SK-N-SH treated with all-trans-retinoic acid at 6 μM for 48 hours (cell line): Measurements from ENCODE around the gene FBXL14.

Experiments
- ATAC-seq: fragments of 200-7000 bp; cut with Tn5 transposase; 3 replicates; pipeline ENCODE4 v1.9.1; 2020; ENCODE audit warnings: mild to moderate bottlenecking, moderate library complexity
- BACH2 ChIP-seq: fragments of 250-450 bp; sonication (Bioruptor Pico); IDR thresholded peaks from 2 replicates; pipeline ENCODE4 v1.9.0; 2021; ENCODE audit warnings: mild to moderate bottlenecking, borderline replicate concordance
- CSDC2 ChIP-seq: fragments of 250-450 bp; sonication (Bioruptor Pico); IDR thresholded peaks from 2 replicates; pipeline ENCODE4 v1.5.0; 2020; ENCODE audit warnings: mild to moderate bottlenecking, moderate library complexity
- ESRRG ChIP-seq: fragments of 250-450 bp; sonication (Bioruptor Pico); IDR thresholded peaks from 2 replicates; pipeline ENCODE4 v1.6.1; 2021; ENCODE audit warnings: mild to moderate bottlenecking
- GLIS3 ChIP-seq: fragments of 250-450 bp; sonication (Bioruptor Pico); IDR thresholded peaks from 2 replicates; pipeline ENCODE4 v1.5.0; 2020; ENCODE audit warnings: mild to moderate bottlenecking, moderate library complexity
- ISL1 ChIP-seq: fragments of 250-450 bp; sonication (Bioruptor Pico); IDR thresholded peaks from 2 replicates; pipeline ENCODE4 v2.1.2; 2022; ENCODE audit warnings: mild to moderate bottlenecking, moderate library complexity
- OSR1 ChIP-seq: fragments of 250-450 bp; sonication (Bioruptor Pico); IDR thresholded peaks from 2 replicates; pipeline ENCODE4 v1.8.0; 2022; ENCODE audit warnings: moderate library complexity, mild to moderate bottlenecking, inconsistent platforms
- PPARA ChIP-seq: fragments of 250-450 bp; sonication (Bioruptor Pico); IDR thresholded peaks from 2 replicates; pipeline ENCODE4 v1.5.0; 2020; ENCODE audit warnings: mild to moderate bottlenecking, borderline replicate concordance
- RARB ChIP-seq: fragments of 250-450 bp; sonication (Bioruptor Pico); IDR thresholded peaks from 2 replicates; pipeline ENCODE4 v1.8.0; 2021; ENCODE audit warnings: mild to moderate bottlenecking, moderate library complexity
- SNAI2 ChIP-seq: fragments of 250-450 bp; sonication (Bioruptor Pico); IDR thresholded peaks from 2 replicates; pipeline ENCODE4 v1.5.0; 2020; ENCODE audit warnings: mild to moderate bottlenecking, moderate library complexity
- TCF4 ChIP-seq: fragments of 250-450 bp; sonication (Bioruptor Pico); IDR thresholded peaks from 2 replicates; pipeline ENCODE4 v1.8.0; 2021; ENCODE audit warnings: mild to moderate bottlenecking, moderate library complexity, borderline replicate concordance
- TOX ChIP-seq: fragments of 250-450 bp; sonication (Bioruptor Pico); IDR thresholded peaks from 2 replicates; pipeline ENCODE4 v1.8.0; 2021; ENCODE audit warnings: mild to moderate bottlenecking, moderate library complexity, borderline replicate concordance
- ZFP30 ChIP-seq: fragments of 450-650 bp; formaldehyde crosslinking; IDR thresholded peaks from 2 replicates; pipeline ENCODE4 v1.5.0; 2022; ENCODE audit warnings: mild to moderate bottlenecking, moderate library complexity
- ZNF565 ChIP-seq: fragments of 450-650 bp; formaldehyde crosslinking; conservative IDR thresholded peaks from 2 replicates; pipeline ENCODE4 v1.5.0; 2020; ENCODE audit warnings: low read depth, mild to moderate bottlenecking, moderate library complexity
- ZNF70 ChIP-seq: fragments of 450-650 bp; formaldehyde crosslinking; IDR thresholded peaks from 2 replicates; pipeline ENCODE4 v1.5.0; 2020; ENCODE audit warnings: mild to moderate bottlenecking, moderate library complexity
- TF ChIP-seq, protein P1 (sequence below): fragments of 250-450 bp; sonication (Bioruptor Pico); IDR thresholded peaks from 2 replicates; pipeline ENCODE4 v1.5.0; 2020; ENCODE audit warnings: mild to moderate bottlenecking, moderate library complexity
- TF ChIP-seq, protein P2 (sequence below): fragments of 250-450 bp; sonication (Bioruptor Pico); IDR thresholded peaks from 2 replicates; pipeline ENCODE4 v1.8.0; 2021; ENCODE audit warnings: low read depth, mild to moderate bottlenecking, moderate library complexity, borderline replicate concordance
- TF ChIP-seq, protein P3 (sequence below): fragments of 250-450 bp; sonication (Bioruptor Pico); IDR thresholded peaks from 2 replicates; pipeline ENCODE4 v1.5.1; 2021; ENCODE audit warnings: mild to moderate bottlenecking, moderate library complexity
- TF ChIP-seq, protein P4 (sequence below): fragments of 250-450 bp; sonication (Bioruptor Pico); IDR thresholded peaks from 2 replicates; pipeline ENCODE4 v1.8.0; 2020; ENCODE audit warnings: mild to moderate bottlenecking, moderate library complexity, borderline replicate concordance

FBXL14 gene

DNA sequence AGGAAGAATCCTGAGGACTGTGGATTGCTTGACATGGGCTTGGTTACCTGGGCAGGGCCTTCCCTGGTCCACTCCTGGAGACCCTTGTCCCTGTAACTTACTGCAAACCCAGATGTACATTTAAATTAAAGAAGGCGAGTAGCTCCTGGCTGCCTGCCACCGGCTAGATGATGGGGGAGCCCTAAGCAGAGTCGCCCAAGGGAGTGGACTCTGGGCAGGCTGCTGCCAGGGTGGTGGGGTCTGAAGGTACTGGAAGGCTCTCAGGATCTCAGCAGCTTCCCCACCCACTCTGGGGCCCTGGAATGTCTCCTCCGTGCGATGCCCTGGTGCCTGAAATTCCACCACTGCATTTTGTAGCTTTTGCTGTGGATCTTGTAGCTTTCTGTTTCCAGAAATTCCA, 74.7 kb downstream of the FBXL14 start (continued):
- TF ChIP-seq, protein P1, sequence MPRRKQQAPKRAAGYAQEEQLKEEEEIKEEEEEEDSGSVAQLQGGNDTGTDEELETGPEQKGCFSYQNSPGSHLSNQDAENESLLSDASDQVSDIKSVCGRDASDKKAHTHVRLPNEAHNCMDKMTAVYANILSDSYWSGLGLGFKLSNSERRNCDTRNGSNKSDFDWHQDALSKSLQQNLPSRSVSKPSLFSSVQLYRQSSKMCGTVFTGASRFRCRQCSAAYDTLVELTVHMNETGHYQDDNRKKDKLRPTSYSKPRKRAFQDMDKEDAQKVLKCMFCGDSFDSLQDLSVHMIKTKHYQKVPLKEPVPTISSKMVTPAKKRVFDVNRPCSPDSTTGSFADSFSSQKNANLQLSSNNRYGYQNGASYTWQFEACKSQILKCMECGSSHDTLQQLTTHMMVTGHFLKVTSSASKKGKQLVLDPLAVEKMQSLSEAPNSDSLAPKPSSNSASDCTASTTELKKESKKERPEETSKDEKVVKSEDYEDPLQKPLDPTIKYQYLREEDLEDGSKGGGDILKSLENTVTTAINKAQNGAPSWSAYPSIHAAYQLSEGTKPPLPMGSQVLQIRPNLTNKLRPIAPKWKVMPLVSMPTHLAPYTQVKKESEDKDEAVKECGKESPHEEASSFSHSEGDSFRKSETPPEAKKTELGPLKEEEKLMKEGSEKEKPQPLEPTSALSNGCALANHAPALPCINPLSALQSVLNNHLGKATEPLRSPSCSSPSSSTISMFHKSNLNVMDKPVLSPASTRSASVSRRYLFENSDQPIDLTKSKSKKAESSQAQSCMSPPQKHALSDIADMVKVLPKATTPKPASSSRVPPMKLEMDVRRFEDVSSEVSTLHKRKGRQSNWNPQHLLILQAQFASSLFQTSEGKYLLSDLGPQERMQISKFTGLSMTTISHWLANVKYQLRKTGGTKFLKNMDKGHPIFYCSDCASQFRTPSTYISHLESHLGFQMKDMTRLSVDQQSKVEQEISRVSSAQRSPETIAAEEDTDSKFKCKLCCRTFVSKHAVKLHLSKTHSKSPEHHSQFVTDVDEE (CRISPR knock-in tag) = no peak
- TF ChIP-seq SNAI2 (CRISPR knock-in tag) (no peak), BACH2 (CRISPR knock-in tag) (no peak)

DNA sequence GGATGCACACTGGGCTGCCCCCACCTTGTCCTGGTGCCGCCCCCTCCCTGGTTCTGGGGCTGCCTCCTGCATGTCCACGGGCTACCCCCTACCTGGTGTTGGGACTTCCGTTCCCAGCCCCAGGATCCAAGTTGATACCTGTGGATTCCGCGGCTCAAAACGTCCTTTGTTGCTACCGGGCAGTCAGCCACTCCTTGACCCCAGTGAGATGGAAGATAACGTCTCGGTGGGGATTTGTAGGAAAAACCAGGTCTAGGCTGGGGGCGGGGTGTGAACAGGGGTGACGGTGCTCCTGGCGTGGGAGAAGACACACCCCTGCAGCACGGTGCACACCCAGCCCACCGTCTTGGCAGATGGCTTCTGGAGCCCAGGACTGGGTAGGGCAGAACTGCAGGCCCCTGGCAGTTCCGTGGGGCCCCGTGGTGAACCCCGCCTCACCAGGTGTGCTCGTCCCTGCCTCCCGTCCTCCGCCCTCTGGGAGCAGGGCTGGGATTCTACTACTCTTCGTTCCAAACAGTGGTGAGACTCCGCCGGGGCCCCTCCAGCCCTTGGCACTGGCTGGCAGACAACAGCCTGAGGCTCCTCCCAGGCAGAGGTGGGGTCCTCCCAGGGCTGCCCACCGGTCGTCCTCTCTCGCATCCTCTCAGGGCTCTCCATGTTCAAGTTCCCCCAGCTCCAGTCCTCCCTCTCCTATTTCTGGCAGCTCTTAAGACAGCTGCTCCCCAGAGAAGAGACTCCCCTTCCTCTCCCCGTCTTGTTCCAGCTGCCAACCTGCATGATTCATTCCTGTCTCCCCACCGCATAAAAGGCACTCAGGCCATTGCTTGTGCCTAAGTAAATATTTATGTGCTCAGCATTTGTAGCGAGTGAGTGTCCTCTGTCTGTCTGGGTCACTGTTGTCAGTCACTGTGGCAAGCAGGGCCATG, 75.5 kb downstream of the FBXL14 start:
- no peak for TF ChIP-seq ZNF565 (CRISPR knock-in tag)
- peak; percentile 39 for TF ChIP-seq ISL1 (CRISPR knock-in tag)
- ATAC-seq = peak; percentile 91

DNA sequence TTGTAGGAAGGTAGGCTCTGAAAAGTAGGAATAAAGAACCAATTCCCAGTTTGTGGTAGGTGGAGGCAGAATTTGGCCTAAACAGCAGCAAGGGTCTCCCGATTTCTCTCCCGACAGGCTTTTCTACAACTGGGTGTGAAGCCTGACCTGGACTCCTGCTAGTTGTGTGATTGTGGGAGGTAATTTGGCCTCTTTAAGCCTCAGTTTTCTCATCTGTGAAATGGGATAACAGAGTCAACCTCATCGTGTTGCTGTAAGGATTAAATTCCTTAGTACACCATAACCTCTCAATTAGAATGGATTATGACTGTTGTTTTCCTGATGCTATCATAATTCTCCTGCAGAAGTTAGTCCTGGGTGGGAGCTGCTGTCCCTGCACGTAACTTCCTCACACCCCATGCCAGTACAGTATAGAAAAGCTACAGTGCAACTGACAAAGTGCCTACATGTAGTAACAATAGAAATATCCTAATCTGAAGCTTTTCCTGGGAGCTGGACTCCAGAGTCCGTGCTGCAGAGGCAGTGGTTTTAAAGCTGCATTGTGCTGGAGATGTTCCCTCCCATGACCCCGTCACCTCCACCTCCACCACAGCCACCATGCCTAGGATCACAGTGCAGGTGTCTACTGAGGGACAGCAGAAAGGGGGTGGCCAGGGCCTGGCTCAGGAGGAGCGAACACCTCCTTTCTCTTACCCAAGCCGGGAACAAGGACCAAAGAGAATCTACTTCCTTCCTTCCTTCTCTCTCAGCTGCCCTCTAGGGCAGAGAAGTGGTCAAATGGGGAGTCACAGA, 76.5 kb downstream of the FBXL14 start:
- no peak for ATAC-seq
- TF ChIP-seq, protein P2, sequence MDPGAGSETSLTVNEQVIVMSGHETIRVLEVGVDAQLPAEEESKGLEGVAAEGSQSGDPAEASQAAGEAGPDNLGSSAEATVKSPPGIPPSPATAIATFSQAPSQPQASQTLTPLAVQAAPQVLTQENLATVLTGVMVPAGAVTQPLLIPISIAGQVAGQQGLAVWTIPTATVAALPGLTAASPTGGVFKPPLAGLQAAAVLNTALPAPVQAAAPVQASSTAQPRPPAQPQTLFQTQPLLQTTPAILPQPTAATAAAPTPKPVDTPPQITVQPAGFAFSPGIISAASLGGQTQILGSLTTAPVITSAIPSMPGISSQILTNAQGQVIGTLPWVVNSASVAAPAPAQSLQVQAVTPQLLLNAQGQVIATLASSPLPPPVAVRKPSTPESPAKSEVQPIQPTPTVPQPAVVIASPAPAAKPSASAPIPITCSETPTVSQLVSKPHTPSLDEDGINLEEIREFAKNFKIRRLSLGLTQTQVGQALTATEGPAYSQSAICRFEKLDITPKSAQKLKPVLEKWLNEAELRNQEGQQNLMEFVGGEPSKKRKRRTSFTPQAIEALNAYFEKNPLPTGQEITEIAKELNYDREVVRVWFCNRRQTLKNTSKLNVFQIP (CRISPR knock-in tag) = no peak
- TF ChIP-seq, protein P3, sequence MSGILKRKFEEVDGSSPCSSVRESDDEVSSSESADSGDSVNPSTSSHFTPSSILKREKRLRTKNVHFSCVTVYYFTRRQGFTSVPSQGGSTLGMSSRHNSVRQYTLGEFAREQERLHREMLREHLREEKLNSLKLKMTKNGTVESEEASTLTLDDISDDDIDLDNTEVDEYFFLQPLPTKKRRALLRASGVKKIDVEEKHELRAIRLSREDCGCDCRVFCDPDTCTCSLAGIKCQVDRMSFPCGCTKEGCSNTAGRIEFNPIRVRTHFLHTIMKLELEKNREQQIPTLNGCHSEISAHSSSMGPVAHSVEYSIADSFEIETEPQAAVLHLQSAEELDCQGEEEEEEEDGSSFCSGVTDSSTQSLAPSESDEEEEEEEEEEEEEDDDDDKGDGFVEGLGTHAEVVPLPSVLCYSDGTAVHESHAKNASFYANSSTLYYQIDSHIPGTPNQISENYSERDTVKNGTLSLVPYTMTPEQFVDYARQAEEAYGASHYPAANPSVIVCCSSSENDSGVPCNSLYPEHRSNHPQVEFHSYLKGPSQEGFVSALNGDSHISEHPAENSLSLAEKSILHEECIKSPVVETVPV (CRISPR knock-in tag) = no peak
- no peak for TF ChIP-seq TCF4
- TF ChIP-seq, protein P4, sequence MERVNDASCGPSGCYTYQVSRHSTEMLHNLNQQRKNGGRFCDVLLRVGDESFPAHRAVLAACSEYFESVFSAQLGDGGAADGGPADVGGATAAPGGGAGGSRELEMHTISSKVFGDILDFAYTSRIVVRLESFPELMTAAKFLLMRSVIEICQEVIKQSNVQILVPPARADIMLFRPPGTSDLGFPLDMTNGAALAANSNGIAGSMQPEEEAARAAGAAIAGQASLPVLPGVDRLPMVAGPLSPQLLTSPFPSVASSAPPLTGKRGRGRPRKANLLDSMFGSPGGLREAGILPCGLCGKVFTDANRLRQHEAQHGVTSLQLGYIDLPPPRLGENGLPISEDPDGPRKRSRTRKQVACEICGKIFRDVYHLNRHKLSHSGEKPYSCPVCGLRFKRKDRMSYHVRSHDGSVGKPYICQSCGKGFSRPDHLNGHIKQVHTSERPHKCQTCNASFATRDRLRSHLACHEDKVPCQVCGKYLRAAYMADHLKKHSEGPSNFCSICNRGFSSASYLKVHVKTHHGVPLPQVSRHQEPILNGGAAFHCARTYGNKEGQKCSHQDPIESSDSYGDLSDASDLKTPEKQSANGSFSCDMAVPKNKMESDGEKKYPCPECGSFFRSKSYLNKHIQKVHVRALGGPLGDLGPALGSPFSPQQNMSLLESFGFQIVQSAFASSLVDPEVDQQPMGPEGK (CRISPR knock-in tag) = no peak
- TF ChIP-seq ZFP30 (CRISPR knock-in tag) = no peak
- no peak for TF ChIP-seq ESRRG
- no peak for TF ChIP-seq ZNF70
- TF ChIP-seq TOX (CRISPR knock-in tag) = no peak
- no peak for TF ChIP-seq OSR1
- TF ChIP-seq RARB (CRISPR knock-in tag) = no peak

DNA sequence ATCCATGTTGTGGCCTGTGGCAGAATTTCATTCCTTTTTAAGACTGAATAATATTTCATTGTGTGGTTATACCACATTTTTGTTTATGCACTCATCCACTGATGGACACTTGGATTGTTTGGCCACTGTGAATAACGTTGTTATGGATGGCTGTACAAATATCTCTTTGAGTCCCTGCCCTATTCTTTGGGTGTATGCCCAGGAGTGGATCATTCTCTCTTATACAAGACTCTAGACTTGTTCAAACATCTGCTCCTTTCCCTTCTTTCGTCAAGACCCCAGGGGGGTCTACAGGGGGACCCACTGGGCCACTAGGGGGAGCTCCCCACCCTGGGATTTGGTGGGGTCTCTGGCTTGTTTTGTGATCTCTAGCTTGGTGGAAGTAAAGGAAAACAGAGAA, 77.4 kb downstream of the FBXL14 start:
- ATAC-seq = no peak
- no peak for TF ChIP-seq GLIS3 (CRISPR knock-in tag)
- TF ChIP-seq, protein P3 (CRISPR knock-in tag) = no peak
- TF ChIP-seq, protein P1 (CRISPR knock-in tag) = no peak
- no peak for TF ChIP-seq TOX (CRISPR knock-in tag)
- TF ChIP-seq, protein P4 (CRISPR knock-in tag) = no peak
- TF ChIP-seq CSDC2 (CRISPR knock-in tag) = no peak
- TF ChIP-seq ISL1 (CRISPR knock-in tag) = no peak
- no peak for TF ChIP-seq PPARA (CRISPR knock-in tag)
- no peak for TF ChIP-seq BACH2 (CRISPR knock-in tag)
